HG02870 (cell line): ENCODE data around the gene PAWR.
"Not testable (repeated sequence)": the region's sequence is repeated elsewhere in the genome, so short reads cannot be mapped to it uniquely, and the experiment has no call there.

Source experiments
- ATAC-seq: cut with Tn5 transposase; IDR thresholded peaks from one replicate; pipeline ENCODE4 v1.9.1; 2021; ENCODE audit warnings: mild to moderate bottlenecking, moderate library complexity; ENCODE audit not compliant: unreplicated experiment

PAWR gene

DNA sequence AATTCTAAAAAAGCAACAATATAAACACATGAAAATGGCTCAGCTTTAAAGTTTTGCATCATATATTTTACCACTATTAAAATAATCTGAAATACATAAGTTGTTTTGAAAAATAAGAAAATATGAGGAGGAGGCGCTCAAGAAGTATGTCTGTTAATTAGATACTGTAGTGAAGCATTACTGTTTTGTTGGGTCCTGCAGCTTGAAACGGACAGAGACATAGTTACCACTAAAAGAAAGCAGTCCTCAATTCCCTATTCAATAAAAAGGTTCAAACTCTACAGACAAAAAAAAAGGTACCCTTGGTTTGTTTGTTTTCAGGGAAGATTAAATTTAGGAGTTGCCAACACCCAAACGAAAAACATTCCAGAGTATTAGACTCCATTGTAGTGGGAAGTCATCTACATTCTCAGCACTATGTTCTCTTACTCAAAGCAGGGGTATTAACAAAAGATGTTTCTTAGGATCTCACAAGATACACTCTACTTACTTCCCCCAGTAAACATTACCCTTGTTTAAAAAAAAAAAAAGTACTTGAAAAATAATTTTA is 3.0 kb downstream of the PAWR start:
- ATAC-seq = no peak

DNA sequence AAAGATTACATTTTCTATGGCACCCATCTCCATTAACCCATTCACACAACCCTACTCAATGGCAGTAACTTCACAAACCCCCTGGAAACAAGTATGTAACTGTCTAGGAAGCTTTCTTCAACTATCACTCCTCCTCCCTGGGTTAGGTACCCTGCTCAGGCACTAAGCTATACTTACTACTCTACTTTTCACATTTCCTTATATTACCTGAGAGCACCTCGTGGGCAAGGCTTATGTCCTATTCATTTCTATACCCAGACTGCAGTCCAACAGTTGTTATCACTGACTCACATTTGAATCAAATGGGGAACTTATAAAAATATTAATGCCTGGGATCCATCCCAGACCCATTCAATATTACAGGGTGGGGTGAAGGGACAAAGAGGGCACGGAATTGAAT is 4.6 kb downstream of the PAWR start:
- no peak for ATAC-seq

DNA sequence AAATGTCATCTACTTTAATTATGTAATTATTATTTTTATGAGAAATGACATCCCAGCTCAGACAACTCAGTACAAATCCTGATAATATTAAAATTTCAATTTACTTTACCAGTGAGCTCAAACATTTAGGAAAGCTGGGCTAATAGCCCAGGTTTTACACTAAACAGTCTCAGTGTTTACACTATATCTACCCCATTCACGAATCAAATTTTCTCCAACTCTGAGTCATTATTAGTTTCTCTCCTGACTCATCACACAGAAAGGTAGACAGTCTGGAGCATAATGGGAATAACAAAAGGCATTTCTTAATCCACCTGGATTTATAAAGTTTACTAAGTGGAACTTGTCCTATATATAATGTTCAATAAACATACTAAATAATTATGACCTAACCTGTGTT is 5.7 kb downstream of the PAWR start:
- ATAC-seq = no peak

DNA sequence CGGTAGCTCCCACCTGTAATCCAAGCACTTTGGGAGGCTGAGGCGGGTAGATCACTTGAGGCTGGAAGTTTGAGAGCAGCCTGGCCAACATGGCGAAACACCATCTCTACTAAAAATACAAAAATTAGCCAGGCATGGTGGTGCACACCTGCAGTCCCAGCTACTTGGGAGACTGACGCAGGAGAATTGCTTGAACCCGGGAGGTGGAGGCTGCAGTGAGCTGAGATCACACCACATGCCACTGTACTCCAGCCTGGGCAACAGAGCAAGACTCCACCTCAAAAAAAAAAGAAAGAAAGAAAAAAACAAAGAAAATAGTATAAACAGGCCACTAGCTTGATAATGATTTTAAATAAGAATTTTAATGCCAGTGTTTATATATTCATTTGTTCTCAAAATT is 6.4 kb downstream of the PAWR start:
- not testable (repeated sequence) for ATAC-seq

DNA sequence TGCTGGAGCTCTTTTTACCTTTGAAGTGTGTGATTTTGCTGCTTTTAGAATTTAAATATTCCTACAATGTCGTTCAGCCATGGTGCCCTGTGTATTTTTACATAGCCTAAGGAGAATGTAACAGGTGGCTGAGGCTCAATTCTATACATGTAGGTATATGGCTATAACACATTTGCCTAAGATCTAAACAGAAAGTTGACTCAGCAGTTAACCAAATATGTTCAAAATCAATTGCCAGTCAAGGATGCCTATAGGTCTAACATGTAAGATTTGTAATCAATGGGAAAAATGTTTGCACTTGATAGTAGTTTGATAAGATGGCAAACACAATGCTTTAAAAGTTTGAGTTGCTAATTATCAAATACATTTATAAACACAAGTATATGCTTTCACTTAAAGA is 8.2 kb downstream of the PAWR start:
- no peak for ATAC-seq

DNA sequence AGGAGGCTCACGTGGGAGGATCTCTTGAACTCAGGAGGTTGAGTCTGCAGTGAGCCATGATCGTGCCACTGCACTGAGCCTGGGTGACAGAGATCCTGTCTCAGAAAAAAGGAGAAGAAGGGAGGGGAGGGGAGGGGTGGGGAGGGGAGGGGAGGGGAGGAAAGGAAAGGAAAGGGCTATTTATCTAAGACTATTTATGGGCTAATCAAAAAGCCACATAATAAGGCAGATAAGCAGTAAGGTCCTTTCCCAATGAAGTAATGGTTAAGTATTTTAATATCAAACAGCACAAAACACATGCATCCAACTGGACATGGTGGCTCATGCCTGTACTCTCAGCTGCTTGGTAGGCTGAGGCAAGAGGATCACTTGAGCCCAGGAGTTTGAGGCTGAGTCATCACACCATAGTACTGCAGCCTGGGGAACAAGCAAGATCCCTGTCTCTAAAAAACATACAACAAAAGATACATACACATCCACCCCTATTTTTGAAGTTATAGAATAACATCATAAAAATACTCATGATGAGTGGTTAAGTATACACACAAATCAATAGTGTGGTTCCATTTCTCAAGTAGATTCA is 9.7 kb downstream of the PAWR start:
- ATAC-seq = no peak

DNA sequence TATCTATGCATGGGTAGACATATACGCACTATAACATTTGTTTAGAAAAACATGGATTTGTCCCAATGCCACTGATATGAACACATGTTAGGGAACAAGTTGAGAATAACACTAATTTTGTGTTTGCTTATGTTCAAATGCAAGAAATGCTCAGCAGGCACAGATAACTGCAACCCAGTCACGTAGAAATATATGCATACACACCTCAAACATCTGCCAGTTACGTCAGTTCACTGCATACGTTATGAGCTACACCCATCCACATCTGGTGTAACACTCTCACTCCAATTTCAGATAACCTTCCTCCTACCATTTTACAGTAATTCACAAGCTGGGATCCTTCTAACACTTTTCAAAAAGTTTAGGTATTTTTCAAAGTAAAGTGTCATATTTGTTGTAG is 10.7 kb downstream of the PAWR start:
- no peak for ATAC-seq

DNA sequence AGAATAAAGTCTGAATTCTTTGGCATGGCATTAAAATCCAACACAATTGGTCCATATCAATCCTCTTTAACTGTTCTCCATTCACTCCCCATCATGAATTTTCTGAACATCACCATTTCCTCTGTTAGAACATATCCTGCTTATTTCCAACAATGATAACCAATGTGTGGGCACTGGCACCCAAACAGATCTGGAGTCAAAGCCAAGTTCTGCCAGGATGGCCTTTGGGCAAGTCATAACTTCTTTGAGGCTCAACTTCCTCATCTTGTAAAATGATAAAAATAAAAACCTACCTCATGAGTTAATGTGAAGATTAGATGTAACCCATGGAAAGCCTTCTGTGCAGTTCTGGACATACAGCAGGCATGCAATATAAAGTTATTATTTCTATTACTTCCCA is 12.5 kb downstream of the PAWR start:
- no peak for ATAC-seq

DNA sequence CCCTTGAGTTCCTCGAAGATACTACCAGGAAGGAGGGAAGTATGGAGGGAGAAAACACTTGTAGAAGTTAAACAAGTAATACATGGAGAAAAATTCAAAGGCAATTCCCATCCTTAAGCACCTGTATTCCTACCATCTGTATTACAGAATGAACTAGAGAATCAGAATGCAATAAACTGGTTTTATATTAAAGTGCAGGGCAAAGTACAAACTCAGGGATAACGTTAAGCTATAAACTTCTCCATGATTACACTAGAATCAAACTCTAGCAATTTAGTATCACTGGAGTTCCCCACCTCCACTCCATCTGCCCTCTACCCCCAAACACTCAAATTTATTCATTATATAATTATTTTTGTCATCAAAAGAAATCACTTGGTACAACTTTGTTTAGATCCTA is 13.1 kb downstream of the PAWR start:
- no peak for ATAC-seq

DNA sequence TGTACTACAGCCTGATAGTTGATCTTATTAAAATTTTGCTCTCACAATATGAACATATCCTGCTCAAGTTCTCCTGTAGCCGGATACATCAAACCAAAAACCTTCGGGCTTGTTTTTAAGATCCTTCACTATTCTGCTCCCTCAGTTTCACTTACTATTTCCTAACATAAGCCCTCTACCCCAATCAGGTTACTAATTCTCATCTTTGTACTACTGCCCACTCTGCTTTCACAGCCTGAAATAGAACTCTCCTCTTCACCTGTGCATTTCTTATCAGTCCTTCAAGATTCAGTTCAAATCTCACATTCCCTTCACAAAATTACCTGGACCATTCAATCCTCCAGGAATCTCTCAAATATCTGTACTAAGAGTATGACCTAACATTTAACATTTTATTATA is 14.2 kb downstream of the PAWR start:
- ATAC-seq = no peak

DNA sequence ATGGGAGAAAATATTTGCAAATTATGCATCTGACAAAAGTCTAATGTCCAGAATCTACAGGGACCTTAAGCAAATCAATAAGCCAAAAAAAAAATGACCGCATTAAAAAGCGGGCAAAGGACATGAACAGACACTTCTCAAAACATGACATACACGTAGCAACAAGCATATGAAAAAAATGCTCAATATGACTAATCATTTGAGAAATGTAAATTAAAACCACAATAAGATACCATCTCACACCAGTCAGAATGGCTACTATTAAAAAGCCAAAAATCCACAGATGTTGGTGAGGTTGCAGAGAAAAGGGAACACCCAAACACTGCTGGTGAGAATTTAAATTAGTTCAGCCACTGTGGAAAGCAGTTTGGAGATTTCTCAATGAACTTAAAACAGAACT is 16.1 kb downstream of the PAWR start:
- ATAC-seq = no peak

DNA sequence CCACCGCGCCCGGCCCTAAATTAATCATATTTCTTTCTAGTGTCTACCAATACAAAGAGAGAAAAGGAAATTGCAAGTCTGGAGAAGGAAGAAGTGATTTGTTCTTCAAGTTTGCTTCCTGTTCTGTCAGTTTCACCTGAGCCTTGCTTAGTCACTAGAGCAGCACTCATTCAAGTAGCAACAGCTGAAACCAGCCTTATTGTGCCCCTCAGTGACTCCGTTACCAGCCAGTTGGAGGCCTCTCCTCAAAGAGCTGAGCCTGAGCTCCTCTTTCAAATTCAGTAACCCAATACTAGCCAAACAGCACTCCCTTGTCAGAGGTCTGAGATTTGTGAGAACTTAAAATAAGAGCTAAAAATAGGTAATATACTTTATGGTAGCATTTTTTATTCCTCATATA is 17.4 kb downstream of the PAWR start:
- ATAC-seq = no peak

DNA sequence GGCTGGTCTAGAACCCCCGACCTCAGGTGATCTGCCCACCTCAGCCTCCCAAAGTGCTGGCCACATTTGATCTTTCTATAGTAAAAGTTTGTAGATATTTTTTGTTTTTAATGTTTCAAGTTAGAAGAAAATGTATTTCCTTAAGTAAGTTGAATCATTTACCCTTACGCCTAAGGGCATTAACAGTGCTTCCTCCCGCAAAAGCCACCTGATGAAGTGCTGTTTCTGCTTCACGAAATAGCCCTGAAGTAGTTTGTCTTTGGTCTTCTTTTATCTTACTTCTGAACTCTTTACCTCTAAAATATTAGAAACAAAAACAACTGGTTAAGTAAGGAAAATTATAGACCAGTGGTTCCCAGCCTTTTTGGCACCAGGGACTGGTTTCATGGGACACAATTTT is 22.7 kb downstream of the PAWR start:
- ATAC-seq = no peak

DNA sequence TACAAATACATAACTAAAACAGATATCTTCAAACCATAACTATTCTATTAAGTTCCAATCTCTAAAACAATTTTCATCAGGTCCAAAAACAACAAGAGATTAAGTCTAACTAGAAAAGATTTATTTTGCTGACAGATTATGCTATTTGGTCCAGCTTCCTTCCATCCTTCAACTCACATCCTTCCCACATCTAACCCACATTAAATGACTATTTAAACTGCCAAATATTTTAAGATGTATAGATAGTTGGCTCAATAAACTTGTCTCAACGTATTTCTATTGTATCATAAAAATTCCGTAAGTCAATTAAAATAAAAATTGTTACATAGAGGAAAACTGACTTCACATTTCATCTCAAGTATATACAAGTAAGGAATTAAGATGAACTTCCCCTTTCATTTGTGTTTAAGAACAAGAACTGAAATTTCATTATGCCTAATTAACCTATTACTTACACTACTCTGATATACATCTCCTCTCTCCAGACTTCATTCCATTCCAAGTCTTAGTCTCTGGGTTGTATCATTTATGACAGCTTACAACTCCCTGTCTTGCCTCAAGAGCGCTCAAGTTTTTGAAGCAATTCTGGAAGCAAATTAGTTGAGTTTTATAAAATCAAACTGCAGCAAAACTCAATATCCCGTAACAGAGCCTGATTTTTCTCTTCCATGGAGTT is 25.4 kb downstream of the PAWR start:
- ATAC-seq = no peak

DNA sequence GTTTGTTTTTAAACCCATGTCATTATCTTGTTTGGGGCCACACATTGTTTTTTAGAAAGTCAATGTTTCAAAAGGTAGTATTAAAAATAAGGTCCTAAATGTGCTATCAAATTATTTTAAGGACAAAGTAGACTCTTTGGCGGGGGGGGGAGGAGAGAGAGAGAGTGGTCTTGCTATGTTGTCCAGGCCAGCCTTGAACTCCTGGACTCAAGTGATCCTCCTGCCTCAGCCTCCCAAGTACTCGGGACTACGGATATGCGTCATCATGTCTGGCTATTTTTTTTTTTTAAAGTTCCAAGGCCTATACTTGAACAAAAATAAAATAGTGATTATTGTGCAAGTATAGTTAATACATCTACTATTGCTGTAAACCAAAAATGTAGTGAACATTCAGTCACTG is 26.2 kb downstream of the PAWR start:
- no peak for ATAC-seq

DNA sequence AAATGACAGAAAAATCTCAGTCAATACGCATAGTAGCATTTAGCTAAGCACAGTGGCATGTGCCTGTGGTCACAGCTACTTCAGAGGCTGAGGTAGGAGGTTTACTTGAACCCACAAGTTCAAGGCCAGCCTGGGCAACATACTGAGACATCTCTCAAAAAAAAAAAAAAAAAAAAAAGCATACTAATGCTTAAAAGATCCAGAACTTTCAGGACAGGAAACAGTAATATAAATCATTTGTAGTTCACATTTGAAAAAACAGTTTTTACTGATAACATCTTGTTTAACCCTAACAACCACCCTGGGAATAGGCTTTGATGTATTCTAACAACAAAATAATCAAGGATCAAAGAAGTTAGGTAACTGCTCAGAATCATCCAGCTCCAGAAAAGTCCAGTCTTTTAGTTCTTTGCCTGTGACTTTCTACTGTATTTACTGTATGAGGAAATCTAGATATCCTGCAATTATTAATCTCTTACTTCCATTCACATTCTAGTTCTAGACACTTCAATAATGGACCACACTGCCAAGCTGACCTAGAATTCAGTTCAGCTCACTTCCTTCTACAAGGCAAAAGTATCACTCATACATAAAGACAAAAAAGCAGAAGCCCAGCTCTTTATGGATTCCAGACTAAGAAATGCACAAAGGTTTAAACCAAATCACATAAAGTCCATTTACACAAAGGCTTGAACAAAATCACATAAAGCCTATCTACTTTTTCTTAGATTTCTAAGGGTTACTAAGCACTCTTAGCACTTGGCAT is 28.5 kb downstream of the PAWR start:
- ATAC-seq = peak; percentile 46

DNA sequence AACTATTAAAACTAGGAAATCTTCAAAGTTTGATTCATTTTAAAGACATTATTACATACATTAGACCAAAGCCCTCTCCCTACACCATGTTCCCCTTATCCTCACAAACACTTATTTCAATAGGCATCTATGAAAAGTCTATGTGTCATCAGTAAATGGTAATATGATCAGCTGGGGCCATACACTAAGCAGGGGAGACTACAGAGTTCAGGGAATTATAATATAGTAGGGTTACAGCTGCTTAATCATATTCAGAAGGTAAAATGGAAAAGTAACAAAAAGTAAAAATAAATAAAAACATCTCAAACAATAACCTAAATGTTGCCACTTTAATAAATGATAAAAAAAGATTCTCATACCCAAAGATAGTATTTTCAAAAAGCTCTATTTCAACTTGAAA is 29.1 kb downstream of the PAWR start:
- ATAC-seq = no peak

DNA sequence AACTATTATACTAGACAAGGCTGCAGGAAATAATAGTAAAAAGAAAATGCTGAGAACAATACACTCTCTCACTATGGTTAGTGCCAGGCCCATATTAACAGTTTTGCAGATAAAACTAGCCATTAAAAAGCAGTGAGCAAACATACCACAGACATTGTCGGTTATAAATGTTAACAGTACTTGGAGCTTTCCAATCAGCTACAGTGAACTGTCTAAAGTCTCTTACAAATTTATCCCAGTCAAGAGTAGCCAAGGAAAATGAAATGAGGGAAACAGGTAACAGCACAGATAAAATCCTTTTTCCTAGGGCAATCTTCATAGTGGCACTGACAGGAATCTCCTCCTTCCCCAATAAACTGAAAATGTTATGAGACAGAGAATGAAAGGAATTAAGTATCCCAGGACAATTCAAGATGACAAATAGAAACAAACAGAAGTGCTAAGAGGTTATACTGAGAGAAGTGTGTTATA is 30.8 kb downstream of the PAWR start:
- ATAC-seq = no peak

DNA sequence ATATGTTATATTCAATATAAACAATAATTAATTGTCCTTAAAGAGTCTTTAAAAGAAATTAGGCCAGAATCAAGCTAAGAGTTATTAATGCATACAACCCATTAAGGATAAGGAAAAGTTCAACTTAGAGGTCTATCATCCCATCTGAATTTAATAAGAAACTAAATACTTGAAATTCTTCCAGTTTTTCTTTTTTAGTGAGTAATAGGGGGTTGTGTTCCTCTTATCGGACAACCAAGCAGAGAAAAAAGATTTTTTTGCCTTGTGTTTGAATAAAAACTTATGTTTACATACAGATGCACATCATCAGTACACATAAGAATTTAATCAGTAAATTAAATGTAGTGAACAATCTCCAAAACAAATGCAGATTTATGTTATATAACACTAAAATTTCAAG is 32.5 kb downstream of the PAWR start:
- ATAC-seq = no peak

DNA sequence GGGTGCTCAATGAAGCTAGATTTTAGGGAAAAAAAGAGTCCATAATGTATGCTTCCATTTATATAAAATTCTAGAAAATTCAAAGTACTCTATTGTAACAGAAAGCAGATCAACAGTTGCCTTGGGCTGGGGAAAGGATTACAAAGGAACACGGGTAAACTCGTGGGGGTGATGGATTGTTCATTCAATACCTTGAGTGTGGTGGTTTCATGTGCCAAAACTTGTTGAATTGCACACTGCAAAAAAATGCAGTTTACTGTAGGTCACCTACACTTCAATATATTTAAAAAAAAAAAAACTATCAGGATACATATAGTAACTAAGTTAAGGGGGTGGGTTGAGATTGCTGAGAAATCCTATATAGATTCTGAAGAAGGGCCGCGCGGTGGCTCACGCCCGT is 33.6 kb downstream of the PAWR start:
- no peak for ATAC-seq

DNA sequence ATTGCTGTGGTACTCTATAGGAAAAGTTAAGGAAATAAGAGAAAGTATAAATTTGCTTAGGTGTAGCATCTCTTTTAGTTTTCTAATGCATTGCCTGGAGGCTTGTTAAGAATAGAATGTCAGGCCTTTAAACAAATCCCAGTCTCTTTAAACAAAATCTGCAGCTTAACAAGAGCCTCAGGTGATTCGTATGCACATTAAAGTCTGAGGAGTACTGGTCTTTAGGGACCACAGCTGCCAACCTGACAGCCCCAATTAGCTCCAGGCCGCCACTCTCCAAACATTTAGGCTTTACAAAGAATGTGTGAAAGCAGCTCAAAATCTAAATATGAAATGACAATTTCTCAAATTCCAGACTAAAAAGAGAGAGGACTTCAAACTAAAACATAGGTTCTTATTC is 35.7 kb downstream of the PAWR start:
- no peak for ATAC-seq

DNA sequence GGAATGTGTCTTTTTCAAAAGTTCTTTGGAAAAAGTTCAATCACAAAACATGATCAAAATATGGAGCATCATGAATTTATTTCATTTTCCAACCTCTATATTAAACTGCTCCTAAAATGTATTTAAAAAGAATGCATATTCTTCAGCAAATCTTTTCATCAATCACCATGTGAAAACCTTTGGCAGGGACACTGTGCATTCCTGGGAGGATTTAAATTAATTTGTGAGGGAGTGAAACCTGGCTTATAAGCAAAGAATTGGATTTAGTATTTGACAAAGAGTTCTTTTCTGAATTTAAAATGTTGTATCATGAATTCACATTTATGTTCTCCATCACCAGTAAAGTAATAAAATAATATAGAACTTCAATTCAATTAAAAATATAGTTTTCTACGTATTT is 38.2 kb downstream of the PAWR start:
- no peak for ATAC-seq
